NCI-H128 (cell line): ENCODE data around the gene LARP4B.

Experiments used
- DNase-seq: peaks from one replicate; lab custom pipeline; 2025; ENCODE audit not compliant: unreplicated experiment; lab: John Stamatoyannopoulos, UW

Gene LARP4B

GRCh38 chr10:810351-810846 is 121.1 kb downstream of the LARP4B start:
- no peak for DNase-seq

DNA sequence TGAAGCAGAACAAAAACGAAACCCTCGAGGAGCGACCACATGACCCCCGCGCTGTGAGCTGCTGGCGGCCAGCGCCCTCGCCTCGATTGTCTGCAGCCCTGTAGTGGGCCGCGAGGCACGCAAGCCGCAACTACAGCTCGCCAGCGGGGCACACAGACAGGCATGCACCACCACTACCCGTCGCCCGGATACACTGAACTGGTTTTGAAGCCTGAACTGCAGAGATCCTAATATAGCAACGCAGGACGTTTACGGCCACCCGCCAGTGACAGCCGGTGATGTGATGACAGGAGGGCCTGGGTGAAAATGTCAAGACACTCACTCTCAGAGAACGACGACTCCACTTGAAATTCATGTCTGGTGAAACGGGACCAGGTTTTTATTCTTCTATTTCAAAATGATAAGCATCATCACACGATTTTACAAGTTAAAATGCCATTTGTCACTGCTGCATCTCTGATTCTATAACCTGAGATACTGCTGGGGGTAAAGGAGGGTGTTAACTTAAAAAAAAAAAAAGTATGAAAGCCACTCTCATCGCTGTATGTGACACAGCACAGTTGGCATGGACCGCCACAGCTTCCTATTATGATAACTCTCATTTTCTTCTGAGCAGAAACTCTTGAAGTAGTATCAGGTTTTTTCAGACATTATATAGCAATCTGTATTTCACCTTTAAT is 121.7 kb downstream of the LARP4B start:
- no peak for DNase-seq

DNA sequence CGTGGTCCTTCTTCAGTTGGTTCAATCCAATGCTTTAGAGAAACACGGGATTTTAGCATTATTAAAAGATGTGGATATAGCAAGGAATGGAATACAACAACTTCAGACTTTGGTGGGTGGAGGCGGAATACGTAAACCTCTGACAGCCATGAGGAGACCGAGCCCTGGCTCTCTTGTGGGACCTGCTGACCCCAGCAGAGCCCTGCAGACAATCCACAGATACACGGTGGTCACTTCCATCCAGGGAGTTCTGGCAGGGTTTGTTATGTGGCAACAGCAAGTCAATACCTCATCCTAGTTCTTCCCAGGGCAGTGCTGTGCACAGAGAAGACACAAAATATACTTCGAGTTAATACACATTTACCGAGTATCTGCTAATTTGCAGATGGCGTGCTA is 123.5 kb downstream of the LARP4B start:
- no peak for DNase-seq

DNA sequence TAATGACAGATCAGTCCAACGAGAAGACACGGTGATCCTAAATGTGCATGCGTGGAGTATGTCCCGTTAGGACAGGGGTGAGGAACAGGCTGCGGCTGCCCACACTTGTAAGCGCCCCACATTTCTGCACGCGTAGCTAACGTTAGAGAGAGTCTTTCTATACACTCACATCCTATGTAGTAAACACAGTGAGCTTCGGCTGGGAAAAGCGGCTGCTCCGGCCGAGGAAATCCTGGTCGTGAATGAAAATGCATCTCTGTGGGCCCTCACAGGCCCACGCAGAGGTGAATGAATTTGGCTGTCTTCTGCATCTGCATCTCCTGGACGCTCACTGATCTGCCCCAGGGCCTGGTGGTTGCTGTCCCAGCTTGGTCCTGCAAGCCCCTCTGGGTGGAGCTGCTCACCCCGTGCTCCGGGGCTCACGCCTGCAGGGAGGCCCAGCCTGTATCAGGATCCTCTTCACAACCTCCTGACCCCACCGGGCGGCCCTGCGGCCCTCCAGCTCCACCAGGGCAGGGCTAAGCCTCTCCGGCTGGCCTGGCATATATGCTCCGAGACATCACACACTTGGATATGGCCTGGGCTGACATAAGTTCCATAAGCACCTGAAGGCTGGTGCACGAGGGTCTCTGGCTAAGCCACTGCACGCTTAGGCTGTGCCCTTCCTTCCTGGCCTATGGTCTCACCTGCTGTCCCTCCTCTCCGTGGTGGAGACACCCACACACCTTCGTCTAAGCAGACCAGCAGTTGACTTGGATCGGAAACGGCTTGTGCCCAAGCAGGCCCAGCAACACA is 124.1 kb downstream of the LARP4B start:
- no peak for DNase-seq

- no peak for DNase-seq
Observed at GRCh38 chr10:806451-807162, 124.9 kb downstream of the LARP4B start.

GRCh38 chr10:805620-806305 is 125.7 kb downstream of the LARP4B start:
- no peak for DNase-seq

- no peak for DNase-seq
Observed at GRCh38 chr10:804787-805619, 126.5 kb downstream of the LARP4B start.

DNA sequence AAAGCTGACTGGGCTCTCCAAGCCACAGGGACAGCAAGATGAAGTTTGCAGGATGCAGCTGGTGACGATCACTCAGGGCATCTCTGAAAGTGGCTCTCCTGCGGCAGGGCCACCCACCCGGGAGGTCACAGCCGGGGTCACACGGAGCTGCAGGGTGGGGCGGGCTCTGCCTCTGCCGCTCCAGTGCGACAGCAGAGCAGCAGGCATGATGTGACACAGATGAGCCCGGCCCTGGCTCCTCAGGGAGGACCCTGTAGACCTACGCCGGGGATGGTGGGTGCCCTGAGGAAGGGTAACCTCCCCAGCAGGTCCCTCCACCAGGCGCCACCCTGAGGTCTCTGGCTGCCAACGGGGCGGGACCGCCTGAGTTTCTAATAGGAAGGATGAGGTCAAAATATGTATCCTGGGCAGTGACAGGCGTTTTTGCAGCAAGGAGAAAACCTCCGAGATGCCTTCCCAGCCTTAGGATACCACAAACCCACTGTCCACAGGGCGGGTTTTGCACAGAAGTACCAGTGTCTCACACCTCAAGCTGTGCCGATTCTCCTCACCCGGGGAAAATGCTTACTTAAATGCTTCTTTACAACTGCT is 127.2 kb downstream of the LARP4B start:
- no peak for DNase-seq

DNA sequence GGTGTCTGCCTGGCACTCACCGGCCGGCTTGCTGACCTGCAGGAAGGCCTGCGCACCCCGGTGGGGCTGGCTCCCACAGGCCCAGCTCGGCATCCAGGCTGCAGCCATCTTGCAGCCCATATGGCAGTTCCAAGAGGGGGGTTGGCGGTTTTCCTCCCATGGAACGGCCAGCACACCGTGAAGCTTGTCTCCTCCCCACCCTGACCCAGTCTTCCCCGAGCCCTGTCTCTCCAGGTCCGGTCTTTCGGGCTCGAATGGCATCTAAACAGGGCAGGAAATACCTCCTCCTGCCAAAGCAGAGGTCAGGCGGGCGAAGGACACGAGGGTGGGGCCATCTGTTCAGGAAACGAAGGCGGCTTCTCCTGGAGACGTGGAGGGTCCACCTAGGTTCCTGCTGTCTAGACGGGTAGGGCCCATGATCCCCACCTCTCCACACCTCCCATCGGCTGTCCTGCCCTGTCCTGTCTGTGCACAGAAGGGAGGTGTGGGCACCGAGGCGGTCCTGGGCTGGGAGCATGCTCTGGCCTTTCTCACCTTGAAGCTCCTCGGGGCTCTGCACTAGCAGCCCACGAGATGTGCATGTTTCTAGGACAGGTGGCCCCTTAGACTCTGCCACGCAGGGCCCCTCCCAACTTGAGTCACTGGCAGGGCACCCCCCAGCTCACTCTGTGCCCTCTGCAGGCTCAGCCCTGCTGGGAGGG is 128.3 kb downstream of the LARP4B start:
- no peak for DNase-seq

DNA sequence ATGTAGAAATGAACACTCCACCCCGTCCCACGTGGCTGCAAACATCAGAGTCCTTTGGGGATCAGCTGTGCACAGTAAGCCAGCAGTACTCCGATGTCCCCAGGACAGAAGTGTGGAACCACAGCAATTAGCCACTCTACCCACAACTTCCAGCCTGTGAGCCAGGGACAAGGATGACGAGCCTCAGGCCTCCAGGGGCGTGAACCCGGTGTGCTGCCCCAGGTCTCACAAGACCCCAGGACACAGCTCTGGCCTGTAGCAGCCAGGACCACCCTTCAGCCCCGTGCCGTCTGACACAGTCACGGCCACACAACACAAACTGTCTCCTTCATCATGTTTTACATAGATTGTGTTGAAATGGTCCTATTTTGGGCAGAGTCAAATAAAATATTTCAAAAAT is 129.0 kb downstream of the LARP4B start:
- DNase-seq, result no peak

DNA sequence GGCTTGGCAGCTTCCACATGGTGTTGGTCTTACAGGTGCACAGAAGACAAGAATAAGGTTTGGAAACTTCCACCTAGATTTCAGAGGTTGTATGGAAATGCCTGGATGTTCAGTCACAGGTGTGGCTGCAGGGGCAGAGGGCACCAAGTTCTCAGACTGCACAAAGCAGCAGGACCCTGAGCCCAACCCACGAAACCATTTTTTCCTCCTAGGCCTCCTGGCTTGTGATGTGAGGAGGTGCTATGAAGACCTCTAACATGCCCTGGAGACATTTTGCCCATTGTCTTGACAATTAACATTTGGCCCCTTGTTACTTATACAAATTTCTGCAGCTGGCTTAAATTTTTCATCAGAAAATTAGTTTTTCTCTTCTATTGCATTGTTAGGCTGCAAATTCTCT is 134.3 kb downstream of the LARP4B start:
- DNase-seq, result no peak

DNA sequence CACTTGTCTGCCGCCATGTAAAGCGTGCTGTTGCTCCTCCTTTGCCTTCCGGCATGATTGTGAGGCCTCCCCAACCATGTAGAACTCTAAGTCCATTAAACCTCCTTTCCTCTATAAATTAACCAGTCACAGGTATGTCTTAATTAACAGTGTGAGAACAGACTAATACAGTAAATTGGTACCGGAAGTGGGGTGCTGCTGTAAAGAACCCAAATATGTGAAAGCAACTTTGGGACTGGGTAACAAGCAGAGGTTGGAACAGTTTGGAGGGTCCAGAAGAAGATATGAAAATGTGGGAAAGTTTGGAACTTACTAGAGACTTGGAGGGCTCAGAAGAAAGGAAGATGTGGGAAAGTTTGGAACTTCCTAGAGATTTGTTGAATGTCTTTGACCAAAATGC is 135.3 kb downstream of the LARP4B start:
- no peak for DNase-seq

DNA sequence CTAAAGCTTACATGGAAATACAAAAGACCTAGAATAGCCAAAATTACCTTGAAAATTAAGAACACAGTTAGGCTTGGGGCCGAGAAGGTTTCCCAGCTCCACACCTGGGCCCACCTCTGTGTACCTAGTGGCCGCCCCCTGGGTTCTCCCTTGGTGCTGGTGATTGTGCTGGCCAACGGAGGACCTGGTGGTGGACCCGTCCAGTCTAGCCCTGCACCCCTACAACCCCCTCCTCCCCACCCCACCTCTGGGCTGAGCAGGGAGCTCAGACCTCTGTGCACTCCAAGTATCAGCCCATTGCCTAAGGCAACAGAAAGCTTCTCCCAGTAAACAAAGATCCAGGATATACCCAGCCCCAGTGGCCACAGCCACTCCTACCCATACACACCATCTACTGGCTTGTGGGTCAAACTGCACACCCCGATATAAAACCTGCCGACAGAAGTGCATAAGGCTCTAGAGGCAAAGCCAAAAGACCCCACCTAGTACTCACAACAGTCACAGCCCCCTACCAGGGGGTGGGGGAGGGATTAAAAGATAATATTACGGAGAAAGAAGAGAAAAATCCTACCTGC is 137.0 kb downstream of the LARP4B start:
- no peak for DNase-seq

- DNase-seq, result no peak
Observed at GRCh38 chr10:792792-793100, 138.8 kb downstream of the LARP4B start.

- DNase-seq, result no peak
Observed at GRCh38 chr10:792083-792791, 139.3 kb downstream of the LARP4B start.

- no peak for DNase-seq
Observed at GRCh38 chr10:791639-792038, 139.9 kb downstream of the LARP4B start.

- DNase-seq, result no peak
Observed at GRCh38 chr10:790821-791551, 140.5 kb downstream of the LARP4B start.
